ENCODE results near the gene GNAO1. TPM values are rescaled to one million over a fixed set of nuclear protein-coding genes. Genes with fewer than 3 reads are reported as not detected.

Gene GNAO1
- total RNA-seq, 2 donors from 2014 or later = 6.1 to 23.6 TPM

GRCh38 chr16:56347166-56347565 lies 155.9 kb downstream of the GNAO1 start:
- Histone ChIP-seq H3K4me1 (replicated peaks) (no peaks in the 10 kb centered on the region), H3K27me3 (replicated peaks; ENCODE audit: insufficient read depth) (no peaks in the 10 kb centered on the region), H3K4me3 (no peak overlapping the region), H3K9me3 (no peaks in the 10 kb centered on the region), H3K36me3 (no peaks in the 10 kb centered on the region), H3K27ac (no peak overlapping the region)
- DNase-seq (ENCODE audit: low spot score) = no peak
- no peak for TF ChIP-seq POLR2A (IDR thresholded peaks at IDR 0.05)
- WGBS = 72% methylated on average over 7 of the region's 8 CpGs
- intact Hi-C loops (cut with DNase I) = no loop called here

GRCh38 chr16:56347670-56348069 lies 156.4 kb downstream of the GNAO1 start:
- intact Hi-C loops (cut with DNase I) = no loop called here
- WGBS = 84% methylated on average over 11 of the region's 11 CpGs
- H3K36me3 ChIP-seq = no peaks in the 10 kb centered on the region

GRCh38 chr16:56348168-56349085 lies 157.1 kb downstream of the GNAO1 start:
- Histone ChIP-seq H3K27me3 (replicated peaks; ENCODE audit: insufficient read depth) (no peaks in the 10 kb centered on the region), H3K4me1 (replicated peaks) (no peaks in the 10 kb centered on the region), H3K4me3 (no peak overlapping the region), H3K9me3 (no peaks in the 10 kb centered on the region), H3K27ac (no peak overlapping the region), H3K36me3 (no peaks in the 10 kb centered on the region)
- TF ChIP-seq POLR2A (IDR thresholded peaks at IDR 0.05) (no peak), CTCF (IDR thresholded peaks at IDR 0.05) (no peak), POLR2AphosphoS5 (IDR thresholded peaks at IDR 0.05) (no peak)
- DNase-seq (ENCODE audit: low spot score) = no peak
- 86% methylated on average over 25 of the region's 25 CpGs for WGBS
- intact Hi-C loops (cut with DNase I) = no loop called here

More at GRCh38 chr16:56347670-56348069, 156.4 kb downstream of the GNAO1 start:
- Histone ChIP-seq H3K27me3 (replicated peaks; ENCODE audit: insufficient read depth) (no peaks in the 10 kb centered on the region), H3K9me3 (no peaks in the 10 kb centered on the region), H3K4me1 (replicated peaks) (no peaks in the 10 kb centered on the region), H3K4me3 (no peak overlapping the region), H3K27ac (no peak overlapping the region)
- TF ChIP-seq POLR2AphosphoS5 (IDR thresholded peaks at IDR 0.05) (no peak), CTCF (IDR thresholded peaks at IDR 0.05) (no peak), POLR2A (IDR thresholded peaks at IDR 0.05) (no peak)
- DNase-seq (ENCODE audit: low spot score) = no peak

GRCh38 chr16:56349086-56349415 lies 157.8 kb downstream of the GNAO1 start:
- WGBS = 100% methylated on average over 2 of the region's 2 CpGs
- no peak overlapping the region for H3K27ac ChIP-seq
- no peaks in the 10 kb centered on the region for H3K4me1 ChIP-seq (replicated peaks)
- H3K4me3 ChIP-seq = no peak overlapping the region
- no peaks in the 10 kb centered on the region for H3K9me3 ChIP-seq
- intact Hi-C loops (cut with DNase I) = no loop called here
- DNase-seq (ENCODE audit: low spot score) = no peak
- no peaks in the 10 kb centered on the region for H3K36me3 ChIP-seq
- H3K27me3 ChIP-seq (replicated peaks; ENCODE audit: insufficient read depth) = no peaks in the 10 kb centered on the region
- TF ChIP-seq POLR2AphosphoS5 (IDR thresholded peaks at IDR 0.05) (no peak), CTCF (IDR thresholded peaks at IDR 0.05) (no peak), POLR2A (IDR thresholded peaks at IDR 0.05) (no peak)

GRCh38 chr16:56349711-56350161 lies 158.4 kb downstream of the GNAO1 start:
- Histone ChIP-seq H3K36me3 (no peaks in the 10 kb centered on the region), H3K4me3 (no peak overlapping the region), H3K27me3 (replicated peaks; ENCODE audit: insufficient read depth) (no peaks in the 10 kb centered on the region), H3K27ac (no peak overlapping the region), H3K4me1 (replicated peaks) (no peaks in the 10 kb centered on the region), H3K9me3 (no peaks in the 10 kb centered on the region)
- 92% methylated on average over 16 of the region's 16 CpGs for WGBS
- DNase-seq (ENCODE audit: low spot score) = no peak
- intact Hi-C loops (cut with DNase I) = no loop called here
- TF ChIP-seq POLR2A (IDR thresholded peaks at IDR 0.05) (no peak), CTCF (IDR thresholded peaks at IDR 0.05) (no peak), POLR2AphosphoS5 (IDR thresholded peaks at IDR 0.05) (no peak)
